GM06990 (cell line): ENCODE data around the gene ZCCHC9.

Experiments
- DNase-seq: peaks from one replicate; pipeline ENCODE4 v3.0.0-alpha.2; 2011; ENCODE audit not compliant: insufficient read length; ENCODE audit errors: extremely low read depth
- H3K27me3 ChIP-seq: replicated peaks from 2 replicates; pipeline ENCODE4 v1.6.0; 2011; ENCODE audit warnings: low read length; ENCODE audit not compliant: control insufficient read depth, insufficient read depth
- H3K36me3 ChIP-seq: 2 replicates; pipeline ENCODE4 v1.5.1; 2011; ENCODE audit warnings: low read length; ENCODE audit not compliant: control insufficient read depth, insufficient read depth
- H3K4me3 ChIP-seq: replicated peaks from 2 replicates; pipeline ENCODE4 v1.5.1; 2011; ENCODE audit warnings: low read depth, mild to moderate bottlenecking, control low read depth, low read length
- CTCF ChIP-seq: IDR thresholded peaks from 2 replicates; pipeline ENCODE4 v1.5.1; 2011; ENCODE audit warnings: low read length, control low read depth, mild to moderate bottlenecking, inconsistent platforms; ENCODE audit not compliant: insufficient read depth, poor library complexity, severe bottlenecking

ZCCHC9 gene

DNA sequence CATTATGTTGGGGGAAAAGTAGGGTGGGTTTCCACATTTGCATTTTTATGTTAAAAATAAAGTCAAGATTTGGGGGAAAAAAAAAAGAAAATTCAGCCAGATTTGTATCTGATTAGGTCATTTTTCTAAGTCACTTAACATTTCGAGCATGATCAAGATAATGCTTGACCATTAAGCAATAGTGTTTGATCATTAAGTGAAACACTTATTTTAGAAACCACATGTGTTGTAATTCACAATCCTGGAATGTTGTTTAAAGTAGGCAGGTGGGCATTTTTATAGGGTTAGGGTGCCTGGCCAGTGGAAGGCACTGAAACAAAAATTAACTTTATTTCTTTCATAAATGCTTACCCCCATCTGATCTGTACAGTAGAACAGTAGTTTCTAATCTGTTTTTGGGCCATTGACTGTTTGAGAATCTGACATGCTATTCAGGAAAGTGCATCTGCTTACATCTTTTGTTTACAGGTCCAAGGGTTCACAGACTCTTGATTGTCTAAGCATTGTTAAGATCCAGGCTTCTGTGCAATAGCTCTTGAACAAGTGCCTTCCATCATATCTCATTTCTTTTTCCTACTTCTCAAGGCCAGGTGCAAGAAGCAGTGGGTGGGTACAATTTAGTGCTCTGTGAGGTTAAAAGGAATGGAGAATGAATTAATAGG, 9.1 kb downstream of the ZCCHC9 start:
- Histone ChIP-seq H3K27me3 (no peaks in the 10 kb centered on the region), H3K36me3 (no peaks in the 10 kb centered on the region; the same call in 1 of the 2 replicates), H3K4me3 (no peak overlapping the region)
- no peak for DNase-seq
- no peak for TF ChIP-seq CTCF

- H3K27me3 ChIP-seq = no peaks in the 10 kb centered on the region
- H3K36me3 ChIP-seq = no peaks in the 10 kb centered on the region; the same call in 1 of the 2 replicates
- H3K4me3 ChIP-seq = no peak overlapping the region
- TF ChIP-seq CTCF = no peak
- no peak for DNase-seq
Measured at GRCh38 chr5:81313278-81313677, 11.9 kb downstream of the ZCCHC9 start.

DNA sequence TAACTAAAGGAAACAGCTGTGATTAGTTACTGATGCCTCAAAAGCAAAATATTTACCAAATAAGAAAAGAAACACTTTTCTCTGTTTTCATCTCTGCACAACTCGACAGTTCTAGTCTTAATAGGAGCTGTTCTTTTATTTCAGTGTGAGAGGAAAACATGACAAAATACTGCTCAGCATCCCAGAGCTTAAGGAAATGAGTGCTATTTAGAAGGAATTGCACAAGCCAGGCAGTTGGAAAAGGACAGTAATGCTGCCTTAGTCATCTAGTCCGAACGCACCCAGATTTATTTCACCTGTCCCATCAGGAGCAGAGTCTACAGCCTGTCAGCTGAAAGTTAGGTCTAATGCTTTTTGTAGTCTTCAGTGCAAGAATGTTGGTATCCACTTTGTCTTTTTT, 12.3 kb downstream of the ZCCHC9 start:
- Histone ChIP-seq H3K27me3 (no peaks in the 10 kb centered on the region), H3K36me3 (no peaks in the 10 kb centered on the region; the same call in 1 of the 2 replicates), H3K4me3 (no peak overlapping the region)
- DNase-seq = no peak
- no peak for TF ChIP-seq CTCF

DNA sequence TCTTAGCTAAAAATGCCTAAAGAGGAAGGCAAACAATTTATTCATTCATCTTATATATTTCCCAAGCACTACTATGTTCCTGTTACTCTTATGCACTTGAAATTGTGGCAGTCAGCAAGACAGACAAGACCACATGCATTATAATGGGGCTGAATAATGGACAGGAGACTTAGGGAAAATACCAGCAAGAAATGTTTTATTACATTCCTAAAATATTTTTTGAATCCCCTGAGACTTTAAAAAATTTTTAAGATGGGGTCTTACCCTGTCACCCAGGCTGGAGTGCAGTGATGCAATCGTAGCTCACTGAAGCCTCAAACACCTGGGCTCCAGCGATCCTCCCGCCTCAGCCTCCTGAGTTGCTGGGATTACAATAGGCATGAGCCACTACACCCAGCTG, 13.2 kb downstream of the ZCCHC9 start:
- no peak for DNase-seq
- Histone ChIP-seq H3K36me3 (no peaks in the 10 kb centered on the region), H3K4me3 (no peak overlapping the region), H3K27me3 (no peaks in the 10 kb centered on the region)
- no peak for TF ChIP-seq CTCF

DNA sequence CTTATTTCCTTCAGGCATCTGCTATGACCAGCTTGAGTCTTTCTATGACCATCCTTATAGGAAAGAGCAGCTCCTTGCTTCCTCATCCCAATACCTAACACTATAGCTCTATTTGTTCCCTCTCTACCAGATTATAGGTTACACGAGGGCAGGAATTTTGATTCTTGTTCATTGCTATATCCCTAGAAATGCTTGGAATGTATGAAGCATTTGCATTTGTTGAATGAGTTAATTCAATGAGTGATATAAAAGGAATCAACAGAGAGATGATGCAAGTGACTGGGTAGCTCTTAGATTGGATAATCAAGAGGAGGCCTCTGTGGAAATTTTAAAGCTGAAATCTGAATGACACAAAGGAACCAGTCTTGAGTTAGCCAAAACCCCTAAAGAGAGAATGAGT, 13.9 kb downstream of the ZCCHC9 start:
- TF ChIP-seq CTCF = no peak
- Histone ChIP-seq H3K36me3 (no peaks in the 10 kb centered on the region), H3K4me3 (no peak overlapping the region), H3K27me3 (no peaks in the 10 kb centered on the region)
- DNase-seq = no peak

DNA sequence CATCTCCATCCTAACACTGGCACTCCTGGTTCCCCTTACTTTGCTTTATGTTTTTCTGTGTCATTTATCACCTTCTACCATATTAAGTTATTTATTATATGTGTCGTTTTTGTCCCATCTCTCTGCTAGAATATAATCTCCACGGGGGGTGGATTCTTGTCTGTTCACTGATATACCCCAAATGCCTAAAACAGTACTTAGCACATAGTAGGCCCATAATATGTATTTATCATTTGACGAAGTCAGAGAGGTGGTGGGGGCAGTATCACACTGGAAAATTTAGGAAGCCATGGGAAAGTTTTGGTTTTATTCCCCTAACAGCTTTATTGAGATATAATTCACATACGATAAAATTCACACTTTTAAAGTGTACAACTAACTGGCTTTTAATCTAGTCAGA, 14.4 kb downstream of the ZCCHC9 start:
- Histone ChIP-seq H3K27me3 (no peaks in the 10 kb centered on the region), H3K36me3 (no peaks in the 10 kb centered on the region), H3K4me3 (no peak overlapping the region)
- TF ChIP-seq CTCF = no peak
- DNase-seq = no peak
